ENCODE data around the gene SCUBE3. TPM values are rescaled to one million over a fixed set of nuclear protein-coding genes. Genes with fewer than 3 reads are reported as not detected.

SCUBE3 gene
- total RNA-seq, 1 experiment from 2014 or later = 0.05 TPM

GRCh38 chr6:35297601-35298481 is 84.1 kb downstream of the SCUBE3 start, which contains the start of gene DEF6:
Gene DEF6 (plus strand): TSS chr6:35297818. CDS start chr6:35297857, 39 bp downstream.
- Histone ChIP-seq H3K79me2 (ENCODE audit: insufficient read depth, low read length) (peaks cover 17% of the 10 kb centered on the region; the same call in 1 of the 2 replicates), H3K9ac (ENCODE audit: low read length) (peak within 1 kb of the TSS; percentile 91), H2AFZ (ENCODE audit: low read depth, low read length, poor library complexity, severe bottlenecking) (no peak within 1 kb of the TSS), H3K9me2 (ENCODE audit: insufficient read depth) (no peaks in the 10 kb centered on the region), H3K4me2 (ENCODE audit: low read length) (peak within 1 kb of the TSS; percentile 90), H3K36me3 (ENCODE audit: control insufficient read depth in 1 of 2, insufficient read depth in 2 of 2, low read length in 2 of 2) (peaks cover 10% of the 10 kb centered on the region in 2 experiments; a peak in 3 of 4 replicates), H3K4me3 (replicated peaks in 1 of 2; ENCODE audit: low read depth in 1 of 2, low read length in 2 of 2) (peak within 1 kb of the TSS; percentile 84 to 94), H3K27me3 (ENCODE audit: insufficient read depth, low read length) (no peaks in the 10 kb centered on the region), H3K9me3 (ENCODE audit: control insufficient read depth in 1 of 2, insufficient read depth in 1 of 2, low read depth in 1 of 2, low read length in 2 of 2) (no peaks in the 10 kb centered on the region), H4K20me1 (ENCODE audit: insufficient read depth) (no peaks in the 10 kb centered on the region), H3K27ac (ENCODE audit: low read depth, low read length) (peak within 1 kb of the TSS; percentile 70), H3K4me1 (ENCODE audit: control insufficient read depth in 1 of 2, insufficient read depth in 2 of 2, low read length in 2 of 2) (peaks cover 14 to 39% of the 10 kb centered on the region in 2 experiments)
- peak; percentile 81 for DNase-seq (ENCODE audit: low read depth, low spot score)
- ChIA-PET POLR2A (interaction anchor here (1.2 kb wide), 1 partner anchor 173 kb away, joined by 3 read pairs; no protein-coding TSS in a partner anchor), CTCF (interaction anchor here (1.0 to 3.8 kb wide), 7 partner anchors 30 to 440 kb away, joined by 3 to 46 read pairs (median 4); partner anchors contain the start of genes FANCE and PPARD), RAD21 (ENCODE audit: low non-redundant PET in 1 of 2, low total read pairs in 2 of 2, uncharacterized antibody in 2 of 2, unreplicated experiment in 2 of 2) (interaction anchor here (1.0 to 1.4 kb wide), 4 partner anchors 44 to 152 kb away, joined by 4 to 7 read pairs (median 5); partner anchors contain the start of gene PPARD (in 1 of the 2))
- peak; percentile 93 for ATAC-seq
- intact Hi-C loops (cut with micrococcal nuclease) = loop anchor here (1.0 to 2.0 kb wide), 4 partner anchors 45 to 439 kb away; partner anchors contain the start of genes ARMC12, PPARD and RPL10A
- TSS peak; percentile 33 for BruUV-seq (replicated peaks)
- TF ChIP-seq JUND (IDR thresholded peaks at IDR 0.05) (no peak), SP1 (IDR thresholded peaks at IDR 0.05; ENCODE audit: low read depth) (no peak), EGR1 (IDR thresholded peaks at IDR 0.05; ENCODE audit: low read depth) (peak; percentile 64), REST (IDR thresholded peaks at IDR 0.05; ENCODE audit: low read depth) (no peak), CTCF (IDR thresholded peaks at IDR 0.05 in 2 of 3, conservative IDR thresholded peaks at IDR 0.05 in 1 of 3; ENCODE audit: borderline replicate concordance in 1 of 3, insufficient read depth in 1 of 3, low read depth in 2 of 3, low read length in 2 of 3) (peak; percentile 89 to 96 (median 89)), ZFX (IDR thresholded peaks at IDR 0.05) (peak; percentile 49), EZH2 (IDR thresholded peaks at IDR 0.05) (no peak), CBX3 (IDR thresholded peaks at IDR 0.05; ENCODE audit: low read depth) (peak; percentile 75), ATF3 (IDR thresholded peaks at IDR 0.05) (no peak), POLR2AphosphoS5 (IDR thresholded peaks at IDR 0.05; ENCODE audit: low read depth, low read length) (peak; percentile 82), SRF (IDR thresholded peaks at IDR 0.05; ENCODE audit: low read depth) (no peak), CEBPB (IDR thresholded peaks at IDR 0.05; ENCODE audit: low read depth) (no peak), YY1 (IDR thresholded peaks at IDR 0.05; ENCODE audit: extremely low read depth, insufficient replicate concordance, low read depth, low read length) (peak; percentile 73), POLR2A (IDR thresholded peaks at IDR 0.05; ENCODE audit: borderline replicate concordance, extremely low read depth, insufficient read depth, insufficient read length) (peak; percentile 53), TCF7L2 (IDR thresholded peaks at IDR 0.05; ENCODE audit: borderline replicate concordance, extremely low read depth, insufficient read depth, insufficient read length) (peak; percentile 54), RAD21 (IDR thresholded peaks at IDR 0.05; ENCODE audit: low read depth) (peak; percentile 100), ELF1 (IDR thresholded peaks at IDR 0.05; ENCODE audit: borderline replicate concordance, low read depth) (peak; percentile 84; the same call in 1 of the 2 replicates), SIN3A (IDR thresholded peaks at IDR 0.05; ENCODE audit: low read depth) (no peak; the same call in 1 of the 2 replicates), EZH2phosphoT487 (IDR thresholded peaks at IDR 0.05; ENCODE audit: borderline replicate concordance) (no peak), MAX (IDR thresholded peaks at IDR 0.05) (peak; percentile 70), ZNF274 (IDR thresholded peaks at IDR 0.05; ENCODE audit: low read depth, low read length) (no peak)

Data from HCT116 (cell line).